ENCODE results near the gene IQCM. TPM values are rescaled to one million over a fixed set of nuclear protein-coding genes. Genes with fewer than 3 reads are reported as not detected.

IQCM gene
- total and polyA plus RNA-seq, 2 donors (not counting 3 experiments of a cell fraction or from before 2014, with no cell fraction given), result not detected

- no peaks in the 10 kb centered on the region for H3K9me1 ChIP-seq (replicated peaks; ENCODE audit: control insufficient read depth, extremely low read depth, insufficient read depth, low read length)
- DNase-seq (ENCODE audit: low read depth, low spot score) (no peak), FAIRE-seq (no peak)
- H3K9me3 ChIP-seq (replicated peaks; ENCODE audit: control insufficient read depth, insufficient read depth, low read length), result no peaks in the 10 kb centered on the region
- no peaks in the 10 kb centered on the region for H3K4me1 ChIP-seq (ENCODE audit: control insufficient read depth, extremely low read depth, insufficient read depth, low read length)
- TF ChIP-seq MYC (IDR thresholded peaks at IDR 0.05; ENCODE audit: low read depth, low read length), result no peak
- no peak for TF ChIP-seq EZH2 (IDR thresholded peaks at IDR 0.05; ENCODE audit: borderline replicate concordance, low read depth, low read length, severe bottlenecking)
- TF ChIP-seq FOS (IDR thresholded peaks at IDR 0.05; ENCODE audit: borderline replicate concordance, insufficient read depth, low read length), result no peak
- TF ChIP-seq POLR2A (IDR thresholded peaks at IDR 0.05; ENCODE audit: low read depth, low read length), result no peak
- TF ChIP-seq JUN (IDR thresholded peaks at IDR 0.05; ENCODE audit: borderline replicate concordance, insufficient read depth, insufficient read length, low read depth), result no peak
- no peak for TF ChIP-seq GATA2 (IDR thresholded peaks at IDR 0.05; ENCODE audit: insufficient read depth, insufficient read length, low read depth, low read length)
- TF ChIP-seq POLR2AphosphoS5 (IDR thresholded peaks at IDR 0.05; ENCODE audit: insufficient read depth, low read depth, low read length), result no peak
- TF ChIP-seq MAX (IDR thresholded peaks at IDR 0.05; ENCODE audit: insufficient read depth, insufficient read length), result no peak
- TF ChIP-seq CTCF (IDR thresholded peaks at IDR 0.05; ENCODE audit: extremely low read depth in 1 of 2, insufficient read depth in 1 of 2, low read depth in 1 of 2, low read length in 2 of 2), result no peak
- H3K79me2 ChIP-seq (ENCODE audit: control insufficient read depth, insufficient read depth, low read length), result no peaks in the 10 kb centered on the region
- BruUV-seq (replicated peaks), result no TSS peak
- H3K36me3 ChIP-seq (ENCODE audit: control insufficient read depth in 2 of 2, extremely low read depth in 1 of 2, insufficient read depth in 2 of 2, low read length in 2 of 2), result no peaks in the 10 kb centered on the region
- H2AFZ ChIP-seq (ENCODE audit: low read depth, low read length), result no peak overlapping the region
- no peaks in the 10 kb centered on the region for H4K20me1 ChIP-seq (replicated peaks; ENCODE audit: control insufficient read depth, extremely low read depth, insufficient read depth, low read length)
- H3K4me2 ChIP-seq (ENCODE audit: insufficient read depth, low read length), result no peak overlapping the region
- no peaks in the 10 kb centered on the region for H3K27me3 ChIP-seq (ENCODE audit: control insufficient read depth in 2 of 2, insufficient read depth in 2 of 2, low read length in 2 of 2)
- intact Hi-C loops (cut with micrococcal nuclease), result no loop called here
- no peak overlapping the region for H3K9ac ChIP-seq (replicated peaks; ENCODE audit: extremely low read depth, insufficient read depth, low read length)
- ChIA-PET POLR2A (no interaction called here), CTCF (no interaction called here)
- dilution Hi-C loops (cut with MboI; ENCODE audit: extremely low pct_ligation_motif_present, low sequenced_read_pairs), result no loop called here
- H3K4me3 ChIP-seq (replicated peaks in 1 of 3; ENCODE audit: insufficient read depth in 1 of 3, low read depth in 1 of 3, low read length in 3 of 3), result no peak overlapping the region
- no peak overlapping the region for H3K27ac ChIP-seq (ENCODE audit: insufficient read depth, low read depth, low read length)
Observed at GRCh38 chr4:149751174-149751573, 64.5 kb downstream of the IQCM start.
